GM20431 (cell line): ENCODE results near the gene VPS26C.

Experiments used
- in situ Hi-C: fragments of 300-500 bp; cut with MseI, MboI; formaldehyde crosslinking; loops from one replicate; pipeline ENCODE4 v1.15.0; 2020; ENCODE audit warnings: low sequenced_read_pairs; ENCODE audit not compliant: unreplicated experiment

VPS26C gene

DNA sequence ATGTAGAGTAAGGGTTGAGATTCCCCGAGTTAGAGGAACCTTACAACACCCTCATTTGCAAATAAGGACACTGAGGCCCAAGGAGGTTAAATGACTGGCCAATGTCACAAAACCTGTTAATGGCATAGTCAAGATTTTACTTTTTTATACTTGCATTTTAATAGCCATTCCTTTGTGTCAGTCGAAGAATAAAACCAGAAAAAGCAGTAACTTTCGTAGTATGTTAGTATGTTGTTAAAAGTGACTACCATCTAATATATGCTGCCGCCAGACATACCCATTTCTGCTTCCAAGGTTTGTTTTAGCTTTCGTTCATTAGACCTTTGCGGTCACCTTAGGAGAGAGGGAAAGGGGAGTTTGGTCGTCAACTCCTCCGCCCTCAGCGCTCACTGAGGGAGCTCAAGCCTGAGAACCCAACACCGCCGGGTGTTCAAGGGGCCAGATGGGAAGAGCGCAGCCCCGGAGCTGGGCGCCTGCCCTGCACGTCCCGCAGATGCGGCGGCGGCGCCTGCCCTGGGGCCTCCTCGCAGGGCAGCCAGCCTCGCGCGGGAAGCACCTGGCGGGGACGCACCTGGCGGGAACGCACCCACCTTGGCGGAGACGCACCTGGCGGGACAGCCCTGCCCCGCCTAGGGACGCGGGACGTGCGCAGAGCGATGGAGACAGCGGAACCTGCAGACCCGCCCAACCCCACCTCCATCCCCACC, 466 bp downstream of the VPS26C start:
- in situ Hi-C loops: no loop called here

DNA sequence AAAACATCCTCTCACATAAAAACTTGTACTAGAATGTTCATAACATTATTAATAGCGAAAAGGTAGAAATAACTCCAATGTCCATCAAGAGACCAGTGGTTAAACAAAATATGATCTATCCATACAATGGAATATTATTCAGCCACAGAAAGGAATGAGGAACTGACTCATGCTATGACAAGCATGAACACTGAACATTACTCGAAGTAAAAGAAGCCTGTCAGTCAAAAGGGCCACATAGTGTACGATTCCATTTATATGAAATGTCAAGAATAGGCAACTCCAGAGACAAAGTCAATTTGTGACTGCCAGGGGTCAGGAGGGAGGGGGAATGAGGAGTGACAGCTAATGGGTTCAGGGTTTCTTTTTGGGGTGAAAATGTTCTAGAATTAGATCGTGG, 2.3 kb downstream of the VPS26C start:
- in situ Hi-C loops: no loop called here

DNA sequence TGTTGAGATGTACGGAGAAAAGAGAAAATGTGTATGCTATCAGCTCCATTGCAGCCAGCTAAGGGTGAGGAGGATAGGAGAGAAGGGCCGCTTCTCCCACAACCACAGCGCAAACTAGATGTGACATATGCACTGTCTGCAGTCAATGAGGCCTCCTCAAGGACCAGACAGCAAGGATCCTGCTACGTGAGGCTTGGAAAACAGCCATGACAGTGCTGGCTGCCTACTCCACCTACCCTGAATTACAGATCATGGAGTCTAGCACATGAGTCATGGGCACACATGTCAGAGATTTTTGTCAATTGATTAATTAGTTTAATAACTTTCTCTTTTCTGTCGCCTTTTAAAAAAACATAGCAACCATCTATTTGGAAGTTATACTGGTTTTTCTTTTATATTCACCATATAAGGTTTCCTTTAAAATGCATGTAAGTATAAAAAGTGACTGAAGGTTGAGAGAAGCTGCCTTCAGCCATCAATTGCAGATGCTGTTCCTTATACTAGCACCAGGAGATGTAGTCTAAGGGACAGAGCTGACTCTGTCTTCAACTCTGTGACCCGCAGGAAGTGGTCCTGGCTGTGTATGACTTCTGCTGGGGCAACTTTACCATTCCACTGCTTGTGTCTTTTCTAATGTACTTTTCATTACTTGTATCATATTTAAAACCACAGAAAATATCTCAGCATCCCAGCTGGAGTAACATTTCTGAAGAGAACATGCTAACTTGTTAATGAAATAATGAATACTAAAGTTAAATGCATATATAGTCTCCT, 3.1 kb downstream of the VPS26C start:
- in situ Hi-C loops: no loop called here

DNA sequence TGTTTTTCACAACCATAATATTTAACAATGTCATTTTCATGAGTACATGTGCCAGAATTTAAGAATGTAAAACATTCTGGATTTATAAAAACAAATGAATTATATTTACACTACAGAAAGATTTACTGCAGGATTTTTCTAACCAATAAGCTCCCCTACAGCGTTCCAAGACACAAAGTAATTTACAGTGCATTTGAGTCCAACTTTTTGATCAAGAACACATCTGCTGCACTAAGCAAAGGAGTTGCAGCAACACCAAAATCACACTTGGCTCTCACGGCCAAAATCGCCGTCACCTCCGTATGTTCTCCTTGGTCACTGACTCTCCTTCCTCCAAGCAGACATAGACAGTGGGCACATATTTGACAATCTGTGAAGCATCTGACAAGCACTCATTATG, 7.7 kb downstream of the VPS26C start:
- in situ Hi-C loops: no loop called here

DNA sequence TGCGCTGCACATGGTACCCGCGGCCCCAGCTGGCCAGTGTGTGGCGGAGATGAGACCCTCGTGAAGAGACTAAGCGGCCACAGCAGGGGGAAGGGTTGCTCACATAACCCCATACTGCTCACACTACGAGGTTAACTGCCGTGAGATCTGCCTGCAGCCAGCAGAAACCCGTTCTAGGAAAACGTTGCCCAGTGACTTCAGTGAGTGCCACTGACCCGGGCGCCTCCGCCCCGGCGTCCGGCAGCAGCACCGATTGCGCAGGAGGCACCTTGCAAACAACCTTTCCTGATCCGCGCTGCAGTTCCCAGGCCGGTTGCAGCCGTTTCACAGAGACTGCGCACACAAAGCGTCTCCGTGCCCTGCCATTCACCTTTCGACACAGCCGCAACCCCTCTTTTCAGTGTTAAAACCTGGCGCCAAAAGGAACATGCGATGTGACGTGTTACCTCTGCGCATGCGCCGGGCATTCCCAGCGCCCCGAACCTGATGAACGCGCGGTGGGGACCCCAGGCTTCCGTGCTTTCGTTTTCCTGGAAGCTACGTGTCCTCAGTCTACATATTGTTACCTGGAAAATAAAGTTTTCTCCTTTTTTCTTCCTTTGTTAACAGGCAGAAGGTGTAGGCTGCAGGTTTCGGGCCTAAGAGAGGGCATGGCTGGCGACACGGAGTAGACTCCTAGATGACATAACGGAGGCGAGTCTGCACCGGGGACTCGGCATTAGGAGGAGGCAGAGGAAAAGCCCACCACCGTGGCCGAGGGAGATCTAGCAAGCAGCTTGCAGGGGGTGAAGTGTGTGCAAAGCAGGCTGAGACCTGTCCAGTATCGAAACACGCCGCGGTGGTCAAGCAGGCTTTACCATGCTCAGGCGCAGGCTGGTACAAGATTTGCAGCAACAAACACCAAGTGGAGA, 8.9 kb downstream of the VPS26C start:
- in situ Hi-C loops: no loop called here

DNA sequence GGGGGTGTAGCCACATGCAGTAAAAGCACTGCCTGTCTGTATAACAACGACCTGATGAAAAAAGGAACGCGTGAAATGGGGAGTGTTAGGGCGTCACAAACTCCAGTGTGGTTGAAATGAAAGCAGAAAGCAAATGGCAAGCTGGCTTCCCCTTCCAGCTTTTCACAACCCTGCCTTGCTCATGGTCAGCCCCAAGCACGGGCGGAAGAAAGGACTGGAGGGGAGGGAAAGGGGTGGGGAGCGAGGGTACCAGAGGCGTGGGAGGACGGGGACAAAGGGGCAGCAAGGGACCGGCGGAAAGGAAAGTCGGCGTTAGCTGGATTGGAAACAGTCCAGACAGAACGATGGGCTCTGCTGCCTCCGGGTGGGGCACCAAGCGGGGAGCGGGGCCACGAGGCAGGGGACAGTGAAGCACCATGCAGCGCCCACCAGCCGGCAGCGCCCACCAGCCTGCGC, 9.6 kb downstream of the VPS26C start:
- in situ Hi-C loops: no loop called here

DNA sequence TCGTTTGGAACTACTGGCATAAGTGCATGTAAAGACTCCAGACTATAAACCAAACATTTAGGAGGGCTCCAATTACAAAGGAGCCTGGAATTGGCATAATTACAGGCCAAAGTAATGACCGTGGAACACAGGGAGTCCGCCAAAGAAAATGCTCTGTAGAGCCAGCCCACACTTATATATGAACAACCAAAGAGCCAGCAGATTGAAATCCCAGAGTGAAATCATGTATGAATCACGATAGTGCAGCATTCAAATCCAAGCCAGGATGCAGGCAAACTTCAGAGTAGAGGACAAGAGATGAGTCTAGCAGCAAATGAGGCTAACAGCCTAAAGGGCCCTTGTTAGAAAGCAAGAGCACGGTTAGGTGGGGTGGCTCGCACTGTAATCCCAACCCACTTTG, 13.1 kb downstream of the VPS26C start:
- in situ Hi-C loops: no loop called here

DNA sequence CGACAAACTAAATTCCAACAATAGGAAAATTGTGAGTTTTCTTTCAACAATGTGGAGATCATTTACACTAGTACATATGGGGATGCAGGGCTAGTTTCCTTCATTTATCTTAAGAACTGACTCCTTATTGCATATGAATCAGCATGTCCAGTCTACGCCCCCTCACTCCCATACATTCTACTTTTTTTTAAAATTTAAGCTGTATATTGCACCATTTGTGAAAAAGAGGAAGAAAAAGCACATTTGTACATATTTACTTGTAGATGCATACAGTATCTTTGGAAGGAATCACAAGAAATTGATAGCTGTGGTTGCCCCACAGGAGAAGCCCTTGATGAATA, 15.9 kb downstream of the VPS26C start:
- in situ Hi-C loops: no loop called here

DNA sequence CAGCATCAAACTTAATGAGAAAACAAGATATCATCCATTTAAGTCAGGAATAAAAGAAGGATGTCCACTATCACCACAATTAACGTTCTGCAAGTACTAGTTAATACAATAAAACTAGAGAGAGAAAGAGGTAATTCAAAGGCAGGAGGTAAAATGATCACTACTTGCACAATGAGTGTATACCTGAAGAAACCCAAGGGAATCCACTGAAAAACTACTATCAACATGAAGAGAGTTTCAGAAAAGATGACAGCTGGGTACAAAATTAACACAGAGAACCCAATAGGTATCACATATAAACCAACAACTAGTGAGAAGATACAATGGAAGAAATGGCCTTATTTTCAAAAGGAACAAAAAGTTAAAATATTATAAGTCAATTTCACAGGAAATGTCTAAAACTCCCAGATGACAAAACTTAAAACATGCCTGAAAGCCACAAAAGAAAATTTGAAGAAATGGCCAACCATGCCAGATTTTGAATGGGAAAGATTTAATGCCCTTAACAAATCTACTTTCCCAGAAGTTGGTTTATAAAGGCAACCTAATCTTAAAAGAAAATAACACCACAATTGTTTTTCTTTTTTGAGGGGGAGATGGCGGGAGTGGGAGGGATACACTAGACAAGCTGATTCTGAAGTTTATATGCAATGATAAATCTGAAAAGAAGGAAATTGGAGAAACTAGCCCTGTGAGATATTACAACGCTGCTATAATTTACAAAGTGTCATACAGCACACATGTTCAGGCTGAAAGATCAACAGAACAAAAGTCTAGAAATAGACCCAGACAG, 17.8 kb downstream of the VPS26C start:
- in situ Hi-C loops: no loop called here

DNA sequence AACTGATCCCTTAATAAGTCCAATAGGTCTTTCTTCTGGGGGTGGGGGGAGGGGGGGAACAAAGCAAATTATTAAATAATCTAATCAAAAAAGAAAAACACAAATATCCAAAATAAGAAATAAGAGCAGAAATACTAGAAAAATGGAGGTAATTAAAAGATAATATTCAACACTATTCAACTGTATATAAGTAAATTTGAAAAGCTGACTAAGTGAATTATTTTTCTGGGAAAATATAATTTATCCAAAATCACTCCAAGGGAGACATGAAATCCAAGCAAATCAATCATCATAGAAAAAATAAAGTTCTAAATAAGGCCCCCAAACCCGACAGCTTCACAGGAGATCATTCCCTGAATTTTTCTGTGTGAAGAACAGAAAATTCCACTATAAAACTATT, 18.8 kb downstream of the VPS26C start:
- in situ Hi-C loops: no loop called here

DNA sequence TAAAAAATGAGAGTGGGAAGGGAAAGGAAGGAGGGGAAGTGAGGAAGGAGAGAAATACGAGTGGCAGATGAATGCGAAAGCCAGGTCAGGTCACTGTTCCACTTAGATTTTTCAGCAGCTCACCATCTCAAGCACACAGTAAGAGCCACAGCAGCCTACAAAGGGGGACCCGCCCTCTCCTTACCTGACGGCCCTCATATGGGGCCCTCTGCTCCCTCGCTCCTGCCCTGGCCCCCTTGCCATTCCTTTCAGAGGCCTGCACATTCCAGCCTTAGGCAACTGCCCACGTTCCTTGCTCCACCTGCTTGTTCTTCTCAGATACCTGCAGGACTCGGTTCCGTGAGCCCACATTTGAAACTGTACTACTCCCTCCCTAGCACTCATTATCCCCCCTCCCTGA, 22.0 kb downstream of the VPS26C start:
- in situ Hi-C loops: no loop called here

DNA sequence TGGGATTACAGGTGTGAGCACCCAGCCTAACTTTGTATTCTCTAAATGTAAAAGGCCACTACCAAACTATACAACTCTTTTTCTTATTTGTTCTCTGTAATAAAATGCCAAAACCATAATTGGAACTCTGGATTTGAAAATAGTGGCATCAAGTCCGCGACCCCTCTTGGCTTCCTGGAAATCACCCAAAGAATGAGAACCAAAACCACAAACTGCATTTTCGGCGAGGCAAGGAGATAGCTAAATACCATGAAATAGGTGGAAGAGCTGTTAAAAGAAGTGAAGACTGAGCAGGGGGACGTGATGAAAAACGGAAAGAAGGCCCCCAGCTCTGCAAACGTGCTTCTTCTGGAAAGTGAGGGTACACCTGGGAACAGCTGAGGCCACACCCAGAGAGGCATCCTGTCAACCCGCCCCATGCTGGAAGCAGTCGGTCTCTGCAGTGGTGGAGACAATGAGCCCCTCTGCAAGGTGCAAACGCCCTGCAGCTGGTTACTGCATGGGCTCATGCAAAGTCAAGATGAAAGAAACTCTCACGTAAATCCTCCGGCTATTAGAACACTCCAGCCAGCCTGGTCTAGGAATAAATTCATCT, 22.5 kb downstream of the VPS26C start:
- in situ Hi-C loops: no loop called here

DNA sequence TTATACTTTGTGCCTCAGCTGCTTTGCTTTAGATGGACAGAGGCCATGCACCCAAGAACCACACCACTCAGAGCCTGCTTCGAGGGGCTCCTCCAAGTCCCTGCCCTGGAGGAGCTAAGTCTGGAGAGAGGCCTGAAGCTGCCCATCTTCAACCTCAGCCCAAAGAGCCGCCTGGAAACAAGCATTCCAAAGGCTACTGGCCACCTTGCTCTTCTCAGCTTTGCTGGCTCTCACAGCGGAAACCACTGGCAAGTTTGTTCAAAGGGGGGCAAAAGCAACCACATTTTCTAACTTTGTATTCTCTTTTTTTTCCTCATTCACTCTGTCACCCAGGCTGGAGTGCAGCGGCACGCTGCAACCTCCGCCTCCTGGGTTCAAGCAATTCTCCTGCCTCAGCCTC, 23.2 kb downstream of the VPS26C start:
- in situ Hi-C loops: no loop called here

DNA sequence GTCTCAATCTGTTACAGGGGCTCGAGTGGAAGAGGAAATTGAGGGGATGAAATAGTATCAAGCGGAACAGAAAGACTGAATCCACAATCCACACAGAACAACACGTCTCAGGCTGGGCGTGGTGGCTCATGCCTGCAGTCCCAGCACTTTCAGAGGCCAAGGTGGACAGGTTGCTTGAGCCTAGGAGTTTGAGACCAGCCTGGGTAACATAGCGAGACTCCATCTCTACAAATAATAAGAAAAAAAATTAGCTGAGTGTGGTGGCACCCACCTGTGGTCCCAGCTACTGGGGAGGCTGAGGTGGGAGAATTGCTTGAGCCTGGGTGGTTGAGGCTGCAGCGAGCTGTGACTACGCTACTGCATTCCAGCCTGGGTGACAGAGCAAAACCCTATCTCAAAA, 25.7 kb downstream of the VPS26C start:
- in situ Hi-C loops: no loop called here

DNA sequence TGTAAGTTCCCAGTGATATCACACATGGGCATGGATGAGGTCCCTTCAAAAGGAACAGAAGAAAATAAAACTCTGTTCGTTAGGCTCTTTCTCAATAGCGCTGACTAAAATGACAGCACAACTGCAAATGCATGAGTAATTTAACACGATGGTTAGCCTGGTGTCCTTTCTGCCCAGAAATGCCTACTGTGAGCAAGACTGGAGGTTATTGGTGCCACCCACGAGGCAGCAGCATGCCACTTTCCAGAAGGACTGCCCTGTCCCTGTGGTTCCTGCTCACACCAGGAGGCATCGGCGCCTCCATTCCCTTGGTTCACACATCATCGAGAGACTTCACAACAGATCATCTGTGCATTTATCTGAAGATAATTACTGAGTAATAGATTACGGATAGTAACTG, 26.2 kb downstream of the VPS26C start:
- in situ Hi-C loops: no loop called here

DNA sequence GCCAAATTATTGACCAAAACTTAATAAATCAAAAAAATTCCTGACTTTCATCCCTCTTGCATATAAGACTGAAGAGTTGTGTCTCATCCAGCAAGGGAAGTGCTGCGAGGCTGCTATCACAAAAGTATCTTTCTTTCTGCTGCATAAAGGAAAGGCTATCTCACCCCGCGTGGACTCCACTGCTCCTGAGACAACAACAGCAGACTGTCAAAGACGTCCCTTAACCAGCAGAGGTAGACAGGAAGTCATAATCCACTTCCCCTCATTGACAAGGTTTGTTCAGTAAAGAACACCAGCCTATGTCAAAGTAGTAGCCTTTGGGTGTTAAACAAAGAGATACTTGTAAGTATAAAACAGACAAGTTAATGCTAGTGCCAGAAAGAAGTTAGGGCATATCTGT, 29.4 kb downstream of the VPS26C start:
- in situ Hi-C loops: no loop called here

DNA sequence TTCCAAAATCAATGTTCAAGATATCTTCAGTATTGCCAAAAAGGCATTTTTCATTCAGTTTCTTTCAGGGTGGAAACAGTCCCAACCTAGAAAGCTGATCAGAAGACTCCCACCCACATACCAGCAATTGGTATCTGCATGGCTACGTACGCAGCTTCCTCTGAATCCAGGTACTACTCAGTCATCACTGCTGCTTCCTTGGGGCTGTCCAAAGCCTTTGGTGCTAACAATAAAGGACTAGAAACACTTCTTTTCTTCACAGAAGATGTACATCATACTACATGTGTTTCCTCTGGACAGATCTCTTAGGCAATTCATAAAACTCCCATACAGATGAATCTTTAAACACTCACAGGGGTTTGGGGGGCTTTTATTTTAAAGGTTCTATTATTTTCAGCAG, 29.8 kb downstream of the VPS26C start:
- in situ Hi-C loops: no loop called here

DNA sequence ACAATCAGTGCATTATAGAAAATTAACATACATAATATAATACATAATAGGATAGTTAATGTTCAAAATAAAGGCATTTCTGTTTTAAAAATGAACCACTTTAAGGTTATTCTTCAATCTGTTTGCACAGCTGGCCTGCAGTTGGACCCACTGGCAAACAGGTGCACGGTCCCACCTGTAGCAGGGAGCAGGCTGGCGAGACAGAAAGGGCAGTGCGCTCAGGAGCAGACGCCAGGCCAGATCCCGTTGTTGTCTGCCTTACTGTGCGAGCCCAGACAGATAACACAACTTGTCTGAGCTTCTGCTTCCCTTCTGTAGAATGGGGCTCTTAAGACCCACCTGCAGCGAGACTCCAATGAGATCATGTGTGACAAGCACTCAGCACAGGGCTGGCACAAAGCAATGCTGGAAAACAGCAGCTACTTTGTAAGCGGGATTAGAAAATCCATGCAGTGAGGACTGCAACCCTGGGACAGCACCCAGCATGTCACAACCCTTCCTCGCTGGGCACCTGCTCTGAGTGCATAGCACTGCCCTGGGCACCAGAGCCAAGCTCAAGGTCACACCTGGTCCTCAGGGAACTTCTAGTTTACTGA, 33.5 kb downstream of the VPS26C start:
- in situ Hi-C loops: no loop called here

DNA sequence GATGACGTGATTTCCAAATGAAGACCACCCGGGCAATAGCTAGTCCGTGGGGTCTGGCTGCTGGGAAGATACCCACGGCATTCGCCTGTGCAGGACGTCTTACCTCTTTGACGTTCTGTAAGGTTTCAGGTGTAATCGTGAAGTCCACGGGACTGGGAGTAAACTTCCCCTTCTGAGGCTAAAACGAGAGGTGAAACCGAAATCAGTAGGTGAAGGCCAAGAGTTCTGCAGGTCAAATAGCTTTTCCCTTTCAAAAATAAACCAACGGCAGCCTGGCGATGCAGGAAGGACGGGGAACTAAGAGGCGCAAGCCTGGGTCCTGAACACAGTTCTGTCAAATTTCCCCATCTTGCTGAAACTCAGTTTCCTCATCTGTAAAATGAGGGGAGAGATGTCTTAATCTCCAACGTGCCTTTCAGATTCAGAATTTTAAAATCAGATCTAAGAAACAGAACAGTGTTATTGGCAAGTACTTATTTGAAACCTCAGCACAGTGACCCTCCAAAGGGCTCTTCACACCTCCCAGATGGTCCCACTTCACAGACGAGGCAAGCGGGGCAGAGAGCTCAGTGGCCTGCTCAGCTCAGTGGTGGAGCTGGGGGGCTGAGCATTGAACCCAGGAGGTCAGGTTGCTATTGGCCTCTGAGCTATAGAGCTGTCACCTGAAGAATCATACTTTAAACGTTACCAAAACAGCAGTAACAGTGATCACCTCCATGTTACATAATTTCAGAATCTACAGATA, 34.7 kb downstream of the VPS26C start:
- in situ Hi-C loops: no loop called here
